HL-60 (cell line): ENCODE results near the gene BTBD16.
A peak's percentile ranks its signal among the peaks of the same experiment; 100 is the strongest.

Source experiments
- DNase-seq, 2 experiments: peaks; one replicate each; pipeline ENCODE4 v3.0.0-alpha.2; 2010 to 2020; ENCODE audit warnings: low read depth in 1 of 2, low spot score in 1 of 2
- H3K27ac ChIP-seq: fragments of 250-450 bp; sonication (Bioruptor Pico); replicated peaks from 2 replicates; pipeline ENCODE4 v1.5.1; 2020; ENCODE audit warnings: mild to moderate bottlenecking, moderate library complexity
- H3K27me3 ChIP-seq: fragments of 250-450 bp; sonication (Bioruptor Pico); 2 replicates; pipeline ENCODE4 v1.5.1; 2021; ENCODE audit warnings: mild to moderate bottlenecking, moderate library complexity; ENCODE audit not compliant: insufficient read depth, poor library complexity, severe bottlenecking
- H3K4me3 ChIP-seq: replicated peaks from 2 replicates; pipeline ENCODE4 v1.5.1; 2011; ENCODE audit warnings: mild to moderate bottlenecking, control low read depth, low read length; ENCODE audit not compliant: insufficient read depth
- CTCF ChIP-seq: IDR thresholded peaks from one replicate; pipeline ENCODE4 v1.5.1; 2011; ENCODE audit warnings: low read length, control low read depth, inconsistent platforms; ENCODE audit not compliant: insufficient read depth
- GABPA ChIP-seq: IDR thresholded peaks from 2 replicates; pipeline ENCODE4 v1.6.1; 2012; ENCODE audit warnings: low read depth
- POLR2AphosphoS5 ChIP-seq: IDR thresholded peaks from 2 replicates; pipeline ENCODE4 v1.6.1; 2012; ENCODE audit warnings: low read depth
- REST ChIP-seq: IDR thresholded peaks from 2 replicates; pipeline ENCODE4 v1.6.1; 2012; ENCODE audit warnings: low read depth; ENCODE audit not compliant: insufficient replicate concordance
- SPI1 ChIP-seq: IDR thresholded peaks from 2 replicates; pipeline ENCODE4 v1.6.1; 2012; ENCODE audit warnings: low read depth, mild to moderate bottlenecking, borderline replicate concordance

BTBD16 gene

GRCh38 chr10:122279725-122280141 lies 8.6 kb downstream of the BTBD16 start:
- no peaks in the 10 kb centered on the region for H3K27me3 ChIP-seq
- no peak overlapping the region for H3K4me3 ChIP-seq
- no peak overlapping the region for H3K27ac ChIP-seq
- TF ChIP-seq REST (no peak), CTCF (peak; percentile 5), GABPA (no peak)
- DNase-seq: peak in 1 of 2 experiments; percentile 8

GRCh38 chr10:122280156-122280555 lies 9.1 kb downstream of the BTBD16 start:
- Histone ChIP-seq H3K27ac (no peak overlapping the region), H3K4me3 (no peak overlapping the region), H3K27me3 (no peaks in the 10 kb centered on the region)
- no peak for DNase-seq
- no peak for TF ChIP-seq SPI1
- TF ChIP-seq POLR2AphosphoS5: no peak
- no peak for TF ChIP-seq GABPA
- no peak for TF ChIP-seq REST
- TF ChIP-seq CTCF: no peak

GRCh38 chr10:122281018-122281626 lies 10.0 kb downstream of the BTBD16 start:
- no peak overlapping the region for H3K4me3 ChIP-seq
- H3K27me3 ChIP-seq: no peaks in the 10 kb centered on the region
- H3K27ac ChIP-seq: no peak overlapping the region
- DNase-seq: no peak
- TF ChIP-seq POLR2AphosphoS5 (no peak), REST (no peak), CTCF (no peak), GABPA (no peak), SPI1 (no peak)
